SK-N-MC (cell line): ENCODE measurements around the gene TUBGCP3.

ENCODE experiments used
- EZH2 ChIP-seq: fragments of 200-600 bp; sonication (generic); IDR thresholded peaks from one replicate; pipeline ENCODE4 v1.6.1; 2017; ENCODE audit warnings: antibody characterized with exemption
- POLR2AphosphoS5 ChIP-seq: IDR thresholded peaks from 2 replicates; pipeline ENCODE4 v1.6.1; 2012; ENCODE audit warnings: mild to moderate bottlenecking, low read depth, low read length, borderline replicate concordance

DNA sequence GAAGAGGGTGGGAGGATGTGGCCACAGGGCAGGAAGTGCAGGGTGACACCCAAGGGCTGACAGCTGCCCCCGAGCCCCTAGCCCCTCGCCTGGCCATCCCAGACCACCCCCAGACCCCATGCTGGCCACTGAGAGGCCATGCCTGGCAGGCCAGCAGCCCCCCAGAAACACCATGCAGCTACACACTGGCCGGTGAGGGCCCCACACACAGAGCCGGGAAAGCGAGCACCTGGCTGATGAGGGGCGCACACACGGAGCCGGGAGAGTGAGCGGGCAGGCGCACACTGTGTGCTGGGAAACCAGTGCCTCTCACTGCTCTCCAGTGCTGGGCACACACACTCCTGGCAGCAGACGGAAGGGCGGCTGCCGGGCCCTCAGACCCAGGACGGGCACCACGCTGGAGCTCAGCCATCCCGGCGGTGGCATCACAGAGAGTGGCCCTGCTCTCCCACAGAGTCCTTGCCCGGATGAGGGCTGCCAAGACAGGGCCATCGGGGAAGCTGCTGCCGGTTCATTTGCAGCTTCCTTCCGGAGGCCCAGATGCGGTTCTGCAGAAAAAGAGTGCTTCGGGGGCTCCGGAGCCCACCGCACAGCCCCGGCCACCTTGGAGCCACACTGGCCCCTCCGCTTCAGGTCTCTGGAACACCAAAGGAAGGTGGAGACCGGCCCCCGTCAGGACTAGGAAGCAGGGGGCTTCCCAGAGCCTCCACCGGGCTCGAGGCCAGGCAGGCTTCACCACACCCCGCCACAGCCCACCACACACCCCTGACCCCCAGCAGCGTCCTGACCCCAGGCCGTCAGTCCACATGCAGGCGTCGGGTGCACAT lies 135.4 kb downstream of the TUBGCP3 start:
- TF ChIP-seq POLR2AphosphoS5 = no peak
- TF ChIP-seq EZH2 = no peak
